Thyroid gland (tissue), 4 donors: ENCODE data around the gene SLC25A45.

ENCODE experiments used
- CTCF ChIP-seq, 6 experiments: fragments of 200-600 bp in 3 of 6; fragments of 450-650 bp in 3 of 6; sonication (generic) in 3 of 6; IDR thresholded peaks; one replicate each; pipeline ENCODE4 v1.5.1; 2016 to 2019; ENCODE audit warnings: antibody characterized with exemption in 6 of 6, mild to moderate bottlenecking in 2 of 6, inconsistent platforms in 1 of 6, moderate library complexity in 1 of 6
- POLR2A ChIP-seq, 2 donors: fragments of 450-650 bp; IDR thresholded peaks; one replicate each; pipeline ENCODE4 v1.6.1; 2017; ENCODE audit warnings: antibody characterized with exemption in 2 of 2, mild to moderate bottlenecking in 2 of 2, moderate library complexity in 1 of 2

- TF ChIP-seq CTCF (IDR thresholded peaks at IDR 0.05) (peak; percentile 58 to 95 (median 80)), POLR2A (IDR thresholded peaks at IDR 0.05) (no peak)
Observed at GRCh38 chr11:65366340-65366773, 16.1 kb downstream of the SLC25A45 start.
